Measurements from ENCODE around the gene CDO1.

GRCh38 chr5:115820846-115821245, 4.4 kb upstream of the CDO1 start:
- TF ChIP-seq POLR2A (IDR thresholded peaks at IDR 0.05; ENCODE audit: low read length) (no peak), GATA1 (IDR thresholded peaks at IDR 0.05; ENCODE audit: low read depth, low read length) (no peak)
